Glomerular visceral epithelial cell (primary cell): ENCODE measurements around the gene ALCAM.
A peak's percentile ranks its signal among the peaks of the same experiment; 100 is the strongest.

Experiments used
- DNase-seq: peaks from one replicate; pipeline ENCODE4 v3.0.0-alpha.2; 2016; ENCODE audit errors: extremely low spot score

ALCAM gene

GRCh38 chr3:105366326-105367062 lies at the start of gene ALCAM:
ALCAM (plus strand) TSS chr3:105366909.
- peak; percentile 99 for DNase-seq

DNA sequence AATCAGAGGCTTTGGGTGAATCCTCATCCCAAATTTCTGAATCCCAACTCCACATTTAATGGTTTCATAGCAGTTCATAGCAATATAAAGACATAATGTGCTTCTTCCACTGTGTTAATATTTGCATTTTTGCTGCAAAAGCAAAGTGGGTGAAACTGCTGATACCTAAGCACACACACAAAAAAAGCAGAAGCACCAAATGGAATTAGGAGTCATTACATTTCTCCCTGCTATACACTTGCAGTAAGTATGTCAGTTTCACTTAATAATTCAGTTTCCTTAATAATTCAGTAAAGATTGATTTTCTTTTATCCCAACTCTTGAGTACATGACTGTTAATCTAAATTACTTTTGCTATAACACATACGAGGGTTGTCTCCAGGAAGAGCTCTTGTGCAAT lies 48.9 kb upstream of the ALCAM start:
- DNase-seq: no peak

- no peak for DNase-seq
Observed at GRCh38 chr3:105322570-105323273, 44.0 kb upstream of the ALCAM start.

DNA sequence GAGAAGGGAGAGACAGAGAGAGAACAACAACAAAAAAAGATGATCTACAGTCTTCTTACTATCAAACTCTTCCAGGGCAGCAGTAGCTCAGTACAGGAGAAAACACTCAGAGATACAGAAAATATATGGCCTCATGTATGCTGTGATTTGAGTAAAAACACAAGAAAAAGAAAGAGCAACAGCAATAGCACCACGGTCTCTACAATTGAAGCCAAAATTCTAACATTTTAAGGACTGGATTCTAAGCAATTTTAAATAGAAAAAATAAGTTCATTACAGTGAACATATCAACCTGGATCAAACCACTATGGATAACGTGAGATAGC lies 43.5 kb upstream of the ALCAM start:
- DNase-seq: no peak

GRCh38 chr3:105324951-105325350 lies 41.8 kb upstream of the ALCAM start:
- no peak for DNase-seq

GRCh38 chr3:105327662-105328337 lies 38.9 kb upstream of the ALCAM start:
- no peak for DNase-seq

GRCh38 chr3:105328338-105328730 lies 38.4 kb upstream of the ALCAM start:
- no peak for DNase-seq

GRCh38 chr3:105332961-105333360 lies 33.7 kb upstream of the ALCAM start:
- DNase-seq: no peak

DNA sequence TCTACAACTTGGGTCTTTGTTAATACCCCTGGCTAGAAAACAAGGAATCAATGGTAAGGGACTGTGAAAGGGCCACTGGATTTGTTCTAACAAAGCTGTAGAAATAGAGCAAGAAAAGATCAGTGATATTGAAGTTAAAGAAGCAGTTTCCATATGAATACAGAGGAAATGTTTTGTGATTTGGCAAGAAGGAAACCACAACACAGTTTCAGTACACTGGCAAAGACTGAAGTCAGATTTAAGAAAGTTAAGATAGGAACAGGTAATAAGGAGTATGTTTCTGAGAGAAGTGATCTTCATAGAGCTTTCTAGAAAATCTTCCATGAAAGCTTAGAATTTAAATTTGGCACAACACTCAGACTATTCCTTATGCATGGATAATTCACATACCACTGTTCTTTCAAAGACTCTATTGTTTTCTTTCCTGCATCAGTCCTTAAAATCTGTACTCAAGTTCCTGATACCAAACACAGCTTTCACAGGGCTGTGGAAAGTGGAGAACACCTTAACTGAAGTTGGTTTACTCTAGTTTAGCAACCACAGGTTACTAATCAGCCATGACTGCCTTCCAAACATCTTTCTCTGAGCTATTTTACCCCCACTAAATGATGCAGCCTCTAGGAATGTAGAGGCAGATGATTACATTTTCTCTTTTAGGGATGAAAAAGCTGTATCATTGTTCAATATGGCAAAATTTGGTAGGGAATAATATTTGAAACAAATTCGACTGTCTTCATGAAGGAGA lies 32.4 kb upstream of the ALCAM start:
- DNase-seq: peak; percentile 41

DNA sequence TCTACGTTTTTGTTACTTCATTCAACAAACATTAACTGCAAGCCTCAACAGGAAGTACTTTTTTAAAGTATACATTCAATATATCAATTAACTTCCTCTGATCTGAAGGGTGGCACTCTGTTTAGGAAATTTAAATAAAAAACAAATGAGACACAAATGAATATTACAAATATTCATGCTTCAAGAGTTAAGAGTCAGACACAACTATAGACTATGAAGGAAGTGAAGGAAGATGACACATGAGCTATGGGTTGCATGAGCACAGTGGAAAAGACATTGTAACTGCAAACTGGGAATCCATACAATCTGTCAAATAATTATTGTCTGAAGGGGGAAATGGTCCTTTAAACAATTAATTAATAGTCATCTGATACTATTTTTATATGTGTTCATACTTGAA lies 26.8 kb upstream of the ALCAM start:
- no peak for DNase-seq

- DNase-seq: no peak
Observed at GRCh38 chr3:105343991-105344390, 22.7 kb upstream of the ALCAM start.

DNA sequence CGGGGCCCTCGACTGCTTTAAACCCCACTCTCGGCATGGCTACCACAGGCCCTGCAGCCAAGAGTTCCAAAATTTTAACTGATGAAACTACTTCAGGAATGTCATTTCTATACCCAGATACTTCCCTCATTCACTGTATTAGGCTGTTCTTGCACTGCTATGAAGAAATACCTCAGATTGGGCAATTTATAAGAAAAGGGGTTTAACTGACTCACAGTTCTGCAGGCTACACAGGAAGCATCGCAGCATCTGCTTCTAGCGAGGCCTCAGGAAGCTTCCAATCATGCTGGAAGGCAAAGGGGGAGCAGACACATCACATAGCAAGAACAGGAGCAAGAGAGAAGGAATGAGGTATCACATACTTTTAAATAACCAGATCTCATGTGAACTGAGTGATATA lies 21.6 kb upstream of the ALCAM start:
- DNase-seq: no peak

DNA sequence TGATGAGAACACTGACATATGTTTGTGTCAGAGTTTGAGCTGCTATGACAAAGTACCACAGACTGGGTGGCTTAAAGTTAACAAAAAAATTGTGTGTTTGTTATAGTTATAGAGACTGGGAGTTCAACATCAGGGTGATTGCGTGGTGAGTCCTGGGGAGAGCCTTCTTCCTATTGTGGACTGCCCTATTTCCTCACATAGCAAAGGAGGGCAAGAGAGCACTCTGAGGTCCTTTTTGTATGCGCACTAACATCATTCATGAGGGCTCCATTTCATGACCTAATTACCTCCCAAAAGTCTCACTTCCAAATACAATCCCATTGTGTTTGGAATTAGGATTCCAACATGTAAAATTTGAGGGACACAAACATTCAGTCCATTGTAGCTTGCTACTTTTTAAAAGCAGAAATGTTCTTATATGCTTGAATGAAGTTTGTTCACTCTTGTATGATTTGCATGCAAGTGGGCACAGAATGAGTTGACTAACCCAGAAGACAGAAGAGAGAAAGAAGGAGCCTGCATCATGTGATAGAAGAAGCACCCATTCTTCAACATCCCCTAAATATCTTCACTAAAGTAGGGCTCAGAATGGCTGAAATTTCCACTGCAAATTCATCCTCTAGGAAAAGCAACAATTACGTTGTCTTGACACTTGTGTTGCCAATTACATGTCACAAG lies 18.9 kb upstream of the ALCAM start:
- DNase-seq: no peak

DNA sequence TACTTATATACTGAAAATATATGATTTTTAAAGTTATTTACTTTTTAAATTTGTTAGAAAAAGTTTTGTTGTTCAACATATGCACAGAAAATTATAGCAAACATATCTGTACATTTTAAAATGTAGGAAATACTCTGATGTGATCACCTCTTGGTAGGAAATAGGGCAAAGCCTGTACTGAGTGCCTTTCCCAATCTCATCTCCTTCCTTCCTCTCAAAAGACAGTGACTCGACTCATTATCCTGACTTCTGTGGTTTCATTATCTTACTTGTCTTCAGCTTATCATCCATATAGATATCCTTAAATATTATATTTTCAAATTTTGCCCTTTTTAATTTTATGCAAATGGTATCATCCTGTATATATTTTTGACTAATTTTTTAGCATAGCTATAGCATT lies 18.4 kb upstream of the ALCAM start:
- no peak for DNase-seq

- DNase-seq: no peak
Observed at GRCh38 chr3:105349684-105350387, 16.9 kb upstream of the ALCAM start.

GRCh38 chr3:105351821-105352220 lies 14.9 kb upstream of the ALCAM start:
- DNase-seq: peak; percentile 61

DNA sequence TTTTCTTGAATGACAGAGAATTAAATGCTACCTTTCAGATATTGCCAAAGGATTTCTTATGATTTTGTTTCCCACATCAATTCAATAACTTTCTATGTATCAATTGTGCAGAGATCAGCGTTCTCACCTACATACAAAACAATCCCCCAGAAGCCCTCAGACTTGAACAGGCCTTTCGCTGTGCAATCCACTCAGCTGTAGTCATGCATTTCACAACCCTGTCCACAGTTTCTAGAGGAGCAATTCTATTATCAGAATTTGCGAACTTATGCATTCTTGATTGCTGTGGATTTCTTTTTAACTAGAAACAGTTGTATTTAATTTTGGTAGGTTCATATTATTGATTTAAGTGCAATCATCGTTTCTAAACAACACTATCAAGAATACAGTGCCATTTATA lies 13.7 kb upstream of the ALCAM start:
- DNase-seq: no peak

GRCh38 chr3:105353485-105354161 lies 13.1 kb upstream of the ALCAM start:
- DNase-seq: peak; percentile 78

- DNase-seq: no peak
Observed at GRCh38 chr3:105354429-105354828, 12.3 kb upstream of the ALCAM start.

DNA sequence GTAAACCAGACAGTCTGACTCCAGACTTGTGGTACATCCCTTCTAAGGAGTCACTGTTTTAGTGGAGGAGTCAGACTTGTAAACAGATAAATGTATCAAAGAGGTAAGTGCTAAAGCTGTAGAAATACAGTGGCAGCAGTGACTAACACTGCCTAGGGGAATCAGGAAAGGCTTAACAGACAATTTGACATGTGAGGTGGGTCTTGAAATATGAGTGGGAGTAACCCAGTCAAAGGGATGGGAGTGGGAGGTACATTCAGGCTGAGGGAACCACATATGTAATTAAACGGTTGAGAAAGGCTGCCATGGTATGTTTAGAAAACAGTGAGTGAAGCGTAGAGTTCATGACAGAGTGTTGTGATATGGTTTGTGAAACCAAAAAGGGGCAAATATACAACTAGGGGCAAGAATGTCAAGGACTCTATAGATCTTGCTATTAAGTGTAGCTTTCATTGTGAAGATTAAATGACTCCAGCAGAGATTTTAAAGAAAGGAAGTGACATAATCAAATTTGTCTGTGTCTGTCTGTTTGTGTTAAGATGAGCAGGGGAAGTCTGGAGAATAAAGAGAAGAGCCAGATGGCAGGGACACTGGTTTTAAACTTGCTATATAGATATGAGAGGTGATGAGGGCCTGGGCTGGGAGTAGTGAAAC lies 11.2 kb upstream of the ALCAM start:
- DNase-seq: no peak
